Heart left ventricle (tissue), 16 donors: ENCODE measurements around the gene SCYL1. TPM values are rescaled to one million over a fixed set of nuclear protein-coding genes. Genes with fewer than 3 reads are reported as not detected.
"Not testable (repeated sequence)": the region's sequence is repeated elsewhere in the genome, so short reads cannot be mapped to it uniquely, and the experiment has no call there.

Experiments
- ATAC-seq, 4 donors: fragments of 200-7000 bp; cut with Tn5 transposase; one replicate each; pipeline ENCODE4 v1.9.1; 2020 to 2022; ENCODE audit warnings: moderate library complexity in 4 of 4, mild to moderate bottlenecking in 3 of 4, moderate number of reproducible peaks in 1 of 4
- DNase-seq, 5 donors: peaks; one replicate each; pipeline ENCODE4 v3.0.0-alpha.2; 2020
- H3K27ac ChIP-seq, 12 donors: fragments of 200-600 bp; sonication (generic) in 4 of 12; one replicate each; pipeline versions ENCODE4 v1.5.0 to v1.8.0; 2016 to 2022; ENCODE audit warnings: mild to moderate bottlenecking in 2 of 12
- H3K27me3 ChIP-seq, 9 donors: fragments of 200-600 bp; sonication (generic) in 2 of 9; one replicate each; pipeline versions ENCODE4 v1.5.1 to v1.8.0; 2016 to 2022; ENCODE audit warnings: mild to moderate bottlenecking in 3 of 9
- H3K36me3 ChIP-seq, 9 donors: fragments of 200-600 bp; sonication (generic) in 2 of 9; one replicate each; pipeline versions ENCODE4 v1.5.0 to v1.8.0; 2018 to 2022; ENCODE audit warnings: mild to moderate bottlenecking in 2 of 9
- H3K4me1 ChIP-seq, 12 donors: fragments of 200-600 bp; sonication (generic) in 4 of 12; one replicate each; pipeline versions ENCODE4 v1.5.0 to v1.8.0; 2016 to 2022; ENCODE audit warnings: mild to moderate bottlenecking in 3 of 12
- H3K4me3 ChIP-seq, 12 donors: fragments of 200-600 bp; sonication (generic) in 4 of 12; one replicate each; pipeline versions ENCODE4 v1.5.0 to v1.8.0; 2017 to 2022; ENCODE audit warnings: mild to moderate bottlenecking in 9 of 12, moderate library complexity in 4 of 12
- H3K9me3 ChIP-seq, 12 donors: fragments of 200-600 bp; sonication (generic) in 4 of 12; one replicate each; pipeline versions ENCODE4 v1.5.0 to v1.8.0; 2016 to 2022; ENCODE audit warnings: mild to moderate bottlenecking in 1 of 12
- CTCF ChIP-seq, 12 donors: fragments of 200-600 bp; sonication (generic) in 4 of 12; IDR thresholded peaks; one replicate each; pipeline versions ENCODE4 v1.5.0 to v1.8.0; 2018 to 2022; ENCODE audit warnings: antibody characterized with exemption in 12 of 12, mild to moderate bottlenecking in 5 of 12
- POLR2A ChIP-seq, 2 donors: fragments of 450-650 bp; IDR thresholded peaks; one replicate each; pipeline ENCODE4 v1.6.1; 2017; ENCODE audit warnings: antibody characterized with exemption in 2 of 2, mild to moderate bottlenecking in 2 of 2, moderate library complexity in 2 of 2
- WGBS, 4 donors: extraction: QIAGEN DNeasy Blood & Tissue Kit in 2 of 4; methylation state at CpG; one replicate each; pipeline versions ENCODE4 v1.1.5 to v1.1.7; 2013 to 2018; 5-methylcytosine and 5-hydroxymethylcytosine counted together
- intact Hi-C, 10 donors: fragments of 100-400 bp; cut with DNase I; formaldehyde crosslinking; loops; one replicate each; pipeline versions ENCODE4 v1.11.1 to v1.14.2; 2022
- polyA plus RNA-seq, 2 donors: library from polyadenylated mRNA; stranded (reverse); fragments of 200-250 nt; gene quantifications; one replicate each; pipeline ENCODE4 v1.2.3, GENCODE V29; 2013
- total RNA-seq, 9 donors: library from RNA; depleted of rRNA in 2 of 9; stranded (reverse); fragments of >200 nt in 2 of 9; fragmentation: NEBNext Ultra II Directional in 3 of 9; extraction: Animal tissue kit (Norgen Biotek cat#: 25700) in 3 of 9; gene quantifications; one replicate each; pipeline versions ENCODE4 v1.1.0 to v1.2.4, GENCODE V29; 2016 to 2023
- donor health status: ischemic (EF 13 %, LVEDD 7.1; RV severe dilation, severe dysfunction).
- donor health status: healthy with polysubstance abuse.
- donor health status: DM: no; HTN: yes; CAD: no.
- donor health status: DM: no; HTN: no; CAD: no.
- donor health status: ischemic (EF 25% LVEDD 6.9; RV normal size, moderate dysfunction).
- donor health status: ischemic (EF 25% LVEDD 5.7; RV mildly dilated, moderate dysfunction).
- donor health status: healthy.
- donor health status: DM: yes; HTN: yes; CAD: no.
- donor health status: ischemic (EF 35%, LVEDD 5.7; RV mildly dilated, moderate dysfunction).
- donor health status: nonischemic (EF 11% LVEDD 7.7; RV severe dilation, severe dysfunction).
- donor health status: DM: yes; HTN: yes; CAD: no.
- donor health status: PGD.
- donor health status: ischemic (EF 29% LVEDD 5.4; RV normal size, mild dysfunction).
- donor health status: nonischemic (EF 23%, LVEDD 6.1; RV moderate dilation, normal function).

Gene SCYL1
- total and polyA plus RNA-seq, 11 donors = 51.6 to 135 (median 64.2) TPM

GRCh38 chr11:65562788-65563187, 37.9 kb downstream of the SCYL1 start:
- Histone ChIP-seq H3K4me1 (peaks cover 6 to 52% (median 29%) of the 10 kb centered on the region in 12 donors), H3K27me3 (no peaks in the 10 kb centered on the region), H3K9me3 (no peaks in the 10 kb centered on the region), H3K4me3 (no peak overlapping the region), H3K27ac (no peak overlapping the region), H3K36me3 (peaks cover 0 to 6% (median 0%) of the 10 kb centered on the region in 9 donors)
- TF ChIP-seq CTCF (IDR thresholded peaks at IDR 0.05) (no peak), POLR2A (IDR thresholded peaks at IDR 0.05) (no peak)
- DNase-seq = no peak
- WGBS, 4 donors = 82 to 91% (median 89%) methylated on average over 9 of the region's 9 CpGs
- intact Hi-C loops = no loop called here
- no peak for ATAC-seq

- Histone ChIP-seq H3K4me1 (peaks cover 9 to 57% (median 31%) of the 10 kb centered on the region in 12 donors), H3K27ac (no peak overlapping the region), H3K4me3 (no peak overlapping the region), H3K9me3 (no peaks in the 10 kb centered on the region), H3K36me3 (peaks cover 0 to 14% (median 0%) of the 10 kb centered on the region in 9 donors), H3K27me3 (no peaks in the 10 kb centered on the region)
- intact Hi-C loops = no loop called here
- TF ChIP-seq POLR2A (IDR thresholded peaks at IDR 0.05) (no peak), CTCF (IDR thresholded peaks at IDR 0.05) (no peak)
- ATAC-seq (no peak), DNase-seq (no peak)
- 94 to 99% (median 96%) methylated on average over 4 of the region's 4 CpGs for WGBS, 4 donors
These were observed 38.7 kb downstream of the SCYL1 start for GRCh38 chr11:65563601-65564000.

GRCh38 chr11:65564879-65565559, 40.1 kb downstream of the SCYL1 start:
- Histone ChIP-seq H3K36me3 (peaks cover 0 to 16% (median 0%) of the 10 kb centered on the region in 9 donors), H3K27ac (peak overlapping the region in 2 of 12 donors; percentile 32 to 66), H3K4me1 (peaks cover 3 to 54% (median 28%) of the 10 kb centered on the region in 12 donors)
- ATAC-seq, H3K9me3 ChIP-seq, H3K27me3 ChIP-seq, intact Hi-C loops, H3K4me3 ChIP-seq, DNase-seq: not testable (repeated sequence)
- 88 to 92% (median 91%) methylated on average over 12 of the region's 12 CpGs for WGBS, 4 donors

- H3K4me3 ChIP-seq = no peak overlapping the region
- no peak for TF ChIP-seq CTCF (IDR thresholded peaks at IDR 0.05)
- no peak for TF ChIP-seq POLR2A (IDR thresholded peaks at IDR 0.05)
- intact Hi-C loops = no loop called here
- H3K36me3 ChIP-seq = peaks cover 0 to 16% (median 0%) of the 10 kb centered on the region in 9 donors
- no peaks in the 10 kb centered on the region for H3K9me3 ChIP-seq
- peaks cover 3 to 50% (median 22%) of the 10 kb centered on the region in 12 donors for H3K4me1 ChIP-seq
- H3K27ac ChIP-seq = peak overlapping the region in 2 of 12 donors; percentile 66 to 97
- WGBS, 4 donors = 84 to 91% (median 86%) methylated on average over 7 of the region's 7 CpGs
- ATAC-seq = no peak
- H3K27me3 ChIP-seq = peaks cover 0 to 6% (median 0%) of the 10 kb centered on the region in 9 donors
- DNase-seq = no peak
These were observed 41.0 kb downstream of the SCYL1 start for GRCh38 chr11:65565624-65566453.
